Endothelial cell of umbilical vein (primary cell): Measurements from ENCODE around the gene IL22RA1.

ENCODE experiments used
- CTCF ChIP-seq, 2 donors: IDR thresholded peaks; 1 replicate in 1 of 2; 2 replicates in 1 of 2; pipeline ENCODE4 v1.5.1; 2011; ENCODE audit warnings: low read length in 2 of 2, mild to moderate bottlenecking in 2 of 2, moderate library complexity in 2 of 2, control low read depth in 1 of 2, inconsistent platforms in 1 of 2, low read depth in 1 of 2; ENCODE audit not compliant: insufficient read depth in 1 of 2; ENCODE audit errors: extremely low read depth in 1 of 2
- EZH2 ChIP-seq: IDR thresholded peaks from 2 replicates; pipeline ENCODE4 v1.6.1; 2012; ENCODE audit warnings: borderline replicate concordance, low read depth, mild to moderate bottlenecking, moderate library complexity, low read length, inconsistent platforms; ENCODE audit not compliant: severe bottlenecking
- FOS ChIP-seq: IDR thresholded peaks from 2 replicates; pipeline ENCODE4 v1.6.1; 2011; ENCODE audit warnings: mild to moderate bottlenecking, low read length, moderate library complexity, borderline replicate concordance; ENCODE audit not compliant: insufficient read depth
- MYC ChIP-seq: IDR thresholded peaks from one replicate; pipeline ENCODE4 v1.6.1; 2011; ENCODE audit warnings: mild to moderate bottlenecking, low read depth, low read length
- POLR2A ChIP-seq: IDR thresholded peaks from 2 replicates; pipeline ENCODE4 v1.6.1; 2012; ENCODE audit warnings: low read depth, mild to moderate bottlenecking, control low read depth, low read length
- POLR2AphosphoS5 ChIP-seq: IDR thresholded peaks from 2 replicates; pipeline ENCODE4 v1.6.1; 2012; ENCODE audit warnings: low read depth, mild to moderate bottlenecking, control low read depth, low read length, moderate library complexity; ENCODE audit not compliant: insufficient read depth
- TF ChIP-seq, protein P1 (sequence below): IDR thresholded peaks from 2 replicates; pipeline ENCODE4 v1.6.1; 2011; ENCODE audit not compliant: insufficient read depth, insufficient read length

- TF ChIP-seq CTCF (IDR thresholded peaks at IDR 0.05; ENCODE audit: extremely low read depth in 1 of 2, insufficient read depth in 1 of 2, low read depth in 1 of 2, low read length in 2 of 2) (no peak), POLR2A (no peak), POLR2AphosphoS5 (no peak), EZH2 (no peak), MYC (no peak), FOS (no peak)
- TF ChIP-seq, protein P1, sequence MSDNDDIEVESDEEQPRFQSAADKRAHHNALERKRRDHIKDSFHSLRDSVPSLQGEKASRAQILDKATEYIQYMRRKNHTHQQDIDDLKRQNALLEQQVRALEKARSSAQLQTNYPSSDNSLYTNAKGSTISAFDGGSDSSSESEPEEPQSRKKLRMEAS: no peak
These were observed 16.8 kb downstream of the IL22RA1 start for GRCh38 chr1:24126018-24126671.
